HFF-Myc (cell line): ENCODE measurements around the gene ZNF444.
"Not testable (repeated sequence)": the region's sequence is repeated elsewhere in the genome, so short reads cannot be mapped to it uniquely, and the experiment has no call there.

Experiments
- DNase-seq: peaks from one replicate; pipeline ENCODE4 v3.0.0-alpha.2; 2011; ENCODE audit warnings: low read depth; ENCODE audit errors: extremely low read depth
- H3K4me3 ChIP-seq: replicated peaks from 2 replicates; pipeline ENCODE4 v1.5.1; 2011; ENCODE audit warnings: low read depth, mild to moderate bottlenecking, control low read depth, low read length
- CTCF ChIP-seq: IDR thresholded peaks from 2 replicates; pipeline ENCODE4 v1.5.1; 2012; ENCODE audit warnings: mild to moderate bottlenecking, low read depth, low read length, control low read depth; ENCODE audit errors: missing control alignments

ZNF444 gene

GRCh38 chr19:56161534-56161933, 20.4 kb downstream of the ZNF444 start:
- no peak for DNase-seq
- TF ChIP-seq CTCF, result no peak
- no peak overlapping the region for H3K4me3 ChIP-seq

- DNase-seq, result no peak
Observed at GRCh38 chr19:56162258-56162657, 21.2 kb downstream of the ZNF444 start.

GRCh38 chr19:56163097-56163496, 22.0 kb downstream of the ZNF444 start:
- no peak overlapping the region for H3K4me3 ChIP-seq
- no peak for TF ChIP-seq CTCF
- no peak for DNase-seq

More at GRCh38 chr19:56162258-56162657, 21.2 kb downstream of the ZNF444 start:
- no peak for TF ChIP-seq CTCF
- H3K4me3 ChIP-seq, result no peak overlapping the region

- no peak overlapping the region for H3K4me3 ChIP-seq
- DNase-seq, result no peak
- no peak for TF ChIP-seq CTCF
Observed at GRCh38 chr19:56167064-56167578, 26.0 kb downstream of the ZNF444 start.

GRCh38 chr19:56170261-56170660, 29.2 kb downstream of the ZNF444 start:
- no peak overlapping the region for H3K4me3 ChIP-seq
- no peak for DNase-seq
- TF ChIP-seq CTCF, result no peak

- H3K4me3 ChIP-seq, result no peak overlapping the region
- TF ChIP-seq CTCF, result no peak
- no peak for DNase-seq
Observed at GRCh38 chr19:56174086-56174485, 33.0 kb downstream of the ZNF444 start.

GRCh38 chr19:56174550-56174949, 33.5 kb downstream of the ZNF444 start:
- DNase-seq, result no peak
- no peak overlapping the region for H3K4me3 ChIP-seq
- TF ChIP-seq CTCF, result no peak

- DNase-seq, H3K4me3 ChIP-seq: not testable (repeated sequence)
Observed at GRCh38 chr19:56175861-56176307, 34.8 kb downstream of the ZNF444 start, which contains the start of gene GALP. GALP (plus strand) TSS chr19:56176008; CDS start chr19:56177109, 1,101 bp downstream.

GRCh38 chr19:56176310-56176709, 35.2 kb downstream of the ZNF444 start:
- H3K4me3 ChIP-seq, DNase-seq: not testable (repeated sequence)
